Heart left ventricle (tissue), 16 donors: Measurements from ENCODE around the gene C11orf91. TPM values are rescaled to one million over a fixed set of nuclear protein-coding genes. Genes with fewer than 3 reads are reported as not detected.

ENCODE experiments used
- ATAC-seq, 4 donors: fragments of 200-7000 bp; cut with Tn5 transposase; one replicate each; pipeline ENCODE4 v1.9.1; 2020 to 2022; ENCODE audit warnings: moderate library complexity in 4 of 4, mild to moderate bottlenecking in 3 of 4, moderate number of reproducible peaks in 1 of 4
- DNase-seq, 5 donors: peaks; one replicate each; pipeline ENCODE4 v3.0.0-alpha.2; 2020
- H3K27ac ChIP-seq, 12 donors: fragments of 200-600 bp; sonication (generic) in 4 of 12; one replicate each; pipeline versions ENCODE4 v1.5.0 to v1.8.0; 2016 to 2022; ENCODE audit warnings: mild to moderate bottlenecking in 2 of 12
- H3K27me3 ChIP-seq, 9 donors: fragments of 200-600 bp; sonication (generic) in 2 of 9; one replicate each; pipeline versions ENCODE4 v1.5.1 to v1.8.0; 2016 to 2022; ENCODE audit warnings: mild to moderate bottlenecking in 3 of 9
- H3K36me3 ChIP-seq, 9 donors: fragments of 200-600 bp; sonication (generic) in 2 of 9; one replicate each; pipeline versions ENCODE4 v1.5.0 to v1.8.0; 2018 to 2022; ENCODE audit warnings: mild to moderate bottlenecking in 2 of 9
- H3K4me1 ChIP-seq, 12 donors: fragments of 200-600 bp; sonication (generic) in 4 of 12; one replicate each; pipeline versions ENCODE4 v1.5.0 to v1.8.0; 2016 to 2022; ENCODE audit warnings: mild to moderate bottlenecking in 3 of 12
- H3K4me3 ChIP-seq, 12 donors: fragments of 200-600 bp; sonication (generic) in 4 of 12; one replicate each; pipeline versions ENCODE4 v1.5.0 to v1.8.0; 2017 to 2022; ENCODE audit warnings: mild to moderate bottlenecking in 9 of 12, moderate library complexity in 4 of 12
- H3K9me3 ChIP-seq, 12 donors: fragments of 200-600 bp; sonication (generic) in 4 of 12; one replicate each; pipeline versions ENCODE4 v1.5.0 to v1.8.0; 2016 to 2022; ENCODE audit warnings: mild to moderate bottlenecking in 1 of 12
- POLR2A ChIP-seq, 2 donors: fragments of 450-650 bp; IDR thresholded peaks; one replicate each; pipeline ENCODE4 v1.6.1; 2017; ENCODE audit warnings: antibody characterized with exemption in 2 of 2, mild to moderate bottlenecking in 2 of 2, moderate library complexity in 2 of 2
- WGBS, 4 donors: extraction: QIAGEN DNeasy Blood & Tissue Kit in 2 of 4; methylation state at CpG; one replicate each; pipeline versions ENCODE4 v1.1.5 to v1.1.7; 2013 to 2018; 5-methylcytosine and 5-hydroxymethylcytosine counted together
- intact Hi-C, 10 donors: fragments of 100-400 bp; cut with DNase I; formaldehyde crosslinking; loops; one replicate each; pipeline versions ENCODE4 v1.11.1 to v1.14.2; 2022
- polyA plus RNA-seq, 2 donors: library from polyadenylated mRNA; stranded (reverse); fragments of 200-250 nt; gene quantifications; one replicate each; pipeline ENCODE4 v1.2.3, GENCODE V29; 2013
- total RNA-seq, 9 donors: library from RNA; depleted of rRNA in 2 of 9; stranded (reverse); fragments of >200 nt in 2 of 9; fragmentation: NEBNext Ultra II Directional in 3 of 9; extraction: Animal tissue kit (Norgen Biotek cat#: 25700) in 3 of 9; gene quantifications; one replicate each; pipeline versions ENCODE4 v1.1.0 to v1.2.4, GENCODE V29; 2016 to 2023
- TF ChIP-seq, protein P1 (sequence below), 12 donors: fragments of 200-600 bp; sonication (generic) in 4 of 12; IDR thresholded peaks; one replicate each; pipeline versions ENCODE4 v1.5.0 to v1.8.0; 2018 to 2022; ENCODE audit warnings: antibody characterized with exemption in 12 of 12, mild to moderate bottlenecking in 5 of 12
- donor health status: ischemic (EF 13 %, LVEDD 7.1; RV severe dilation, severe dysfunction).
- donor health status: healthy with polysubstance abuse.
- donor health status: DM: no; HTN: yes; CAD: no.
- donor health status: DM: no; HTN: no; CAD: no.
- donor health status: ischemic (EF 25% LVEDD 6.9; RV normal size, moderate dysfunction).
- donor health status: ischemic (EF 25% LVEDD 5.7; RV mildly dilated, moderate dysfunction).
- donor health status: healthy.
- donor health status: DM: yes; HTN: yes; CAD: no.
- donor health status: ischemic (EF 35%, LVEDD 5.7; RV mildly dilated, moderate dysfunction).
- donor health status: nonischemic (EF 11% LVEDD 7.7; RV severe dilation, severe dysfunction).
- donor health status: DM: yes; HTN: yes; CAD: no.
- donor health status: PGD.
- donor health status: ischemic (EF 29% LVEDD 5.4; RV normal size, mild dysfunction).
- donor health status: nonischemic (EF 23%, LVEDD 6.1; RV moderate dilation, normal function).

C11orf91 gene
- total and polyA plus RNA-seq, 11 donors = 0.56 to 1.00 (median 0.70) TPM; not detected in 7

DNA sequence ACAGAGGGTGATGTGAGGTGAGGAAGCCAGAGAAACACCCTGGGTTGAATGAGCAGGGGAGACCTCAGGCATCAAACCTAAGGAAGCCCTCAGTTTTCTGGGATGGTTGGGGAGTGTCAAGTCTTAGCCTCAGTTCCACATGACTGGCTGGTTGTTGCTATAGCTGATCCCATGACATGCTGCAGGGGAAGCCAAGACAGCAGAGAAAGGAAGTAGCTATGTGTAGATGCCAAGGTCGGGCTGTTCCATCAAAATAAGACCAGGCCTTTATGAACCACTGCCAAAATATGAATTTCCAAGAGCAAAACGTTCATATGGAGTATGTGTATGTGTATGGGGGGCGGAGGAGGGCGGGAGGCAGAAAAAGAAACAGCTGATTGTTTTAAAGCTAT lies 24.0 kb upstream of the C11orf91 start:
- peak overlapping the region; percentile 78 to 96 (median 91) for H3K27ac ChIP-seq
- peaks cover 40 to 89% (median 73%) of the 10 kb centered on the region in 12 donors for H3K4me1 ChIP-seq
- TF ChIP-seq POLR2A (IDR thresholded peaks at IDR 0.05) = peak in 1 of 2 donors; percentile 25
- TF ChIP-seq, protein P1, sequence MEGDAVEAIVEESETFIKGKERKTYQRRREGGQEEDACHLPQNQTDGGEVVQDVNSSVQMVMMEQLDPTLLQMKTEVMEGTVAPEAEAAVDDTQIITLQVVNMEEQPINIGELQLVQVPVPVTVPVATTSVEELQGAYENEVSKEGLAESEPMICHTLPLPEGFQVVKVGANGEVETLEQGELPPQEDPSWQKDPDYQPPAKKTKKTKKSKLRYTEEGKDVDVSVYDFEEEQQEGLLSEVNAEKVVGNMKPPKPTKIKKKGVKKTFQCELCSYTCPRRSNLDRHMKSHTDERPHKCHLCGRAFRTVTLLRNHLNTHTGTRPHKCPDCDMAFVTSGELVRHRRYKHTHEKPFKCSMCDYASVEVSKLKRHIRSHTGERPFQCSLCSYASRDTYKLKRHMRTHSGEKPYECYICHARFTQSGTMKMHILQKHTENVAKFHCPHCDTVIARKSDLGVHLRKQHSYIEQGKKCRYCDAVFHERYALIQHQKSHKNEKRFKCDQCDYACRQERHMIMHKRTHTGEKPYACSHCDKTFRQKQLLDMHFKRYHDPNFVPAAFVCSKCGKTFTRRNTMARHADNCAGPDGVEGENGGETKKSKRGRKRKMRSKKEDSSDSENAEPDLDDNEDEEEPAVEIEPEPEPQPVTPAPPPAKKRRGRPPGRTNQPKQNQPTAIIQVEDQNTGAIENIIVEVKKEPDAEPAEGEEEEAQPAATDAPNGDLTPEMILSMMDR (IDR thresholded peaks at IDR 0.05) = no peak
- no peaks in the 10 kb centered on the region for H3K9me3 ChIP-seq
- intact Hi-C loops = no loop called here
- H3K36me3 ChIP-seq = peaks cover 3 to 30% (median 24%) of the 10 kb centered on the region in 9 donors
- peak; percentile 47 to 75 (median 56) for ATAC-seq
- H3K4me3 ChIP-seq = no peak overlapping the region
- DNase-seq = peak in 2 of 5 donors; percentile 46
- no peaks in the 10 kb centered on the region for H3K27me3 ChIP-seq
- WGBS, 4 donors = 28 to 39% (median 34%) methylated on average over 4 of the region's 4 CpGs

GRCh38 chr11:33723238-33723881 lies 22.7 kb upstream of the C11orf91 start:
- 40 to 53% (median 43%) methylated on average over 6 of the region's 6 CpGs for WGBS, 4 donors

DNA sequence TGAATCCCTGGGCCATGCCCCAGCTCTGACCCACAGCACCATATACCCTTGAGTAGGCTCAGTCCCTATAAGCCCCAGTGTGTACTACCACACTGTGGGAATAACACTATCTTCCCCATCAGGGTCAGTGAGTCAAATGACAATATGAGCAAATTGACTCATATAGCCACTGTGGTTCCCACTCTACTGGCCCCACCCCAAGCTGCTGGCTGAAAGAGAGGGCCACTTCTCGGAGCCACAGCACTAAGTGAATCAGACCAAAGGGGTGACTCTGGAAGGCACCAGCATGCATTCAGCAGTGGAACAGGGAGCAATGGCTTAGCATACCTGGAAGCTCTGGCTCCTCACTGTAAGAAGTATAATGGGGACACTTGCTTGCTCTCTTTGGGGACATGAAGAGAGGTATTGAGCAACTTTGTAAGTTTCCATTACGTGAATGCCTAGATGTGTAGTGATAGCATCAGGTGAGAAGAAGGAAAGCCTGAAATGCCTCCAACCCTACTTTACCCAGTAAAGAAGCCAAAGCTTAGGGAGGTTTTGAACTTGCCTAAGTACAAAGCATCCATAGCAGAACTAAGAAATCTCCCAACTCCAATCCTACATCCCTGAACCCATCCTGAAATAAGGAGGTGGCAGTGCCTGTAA lies 22.1 kb upstream of the C11orf91 start:
- TF ChIP-seq POLR2A (IDR thresholded peaks at IDR 0.05) = no peak
- TF ChIP-seq, protein P1 (IDR thresholded peaks at IDR 0.05) = no peak
- H3K27me3 ChIP-seq = no peaks in the 10 kb centered on the region
- H3K9me3 ChIP-seq = no peaks in the 10 kb centered on the region
- peak overlapping the region; percentile 78 to 96 (median 91) for H3K27ac ChIP-seq
- peak in 3 of 4 donors; percentile 1 to 30 (median 26) for ATAC-seq
- intact Hi-C loops = loop anchor here in 2 of 10 donors (1.0 to 2.0 kb wide), 2 partner anchors 13 to 20 kb away; no protein-coding TSS in a partner anchor
- peak in 1 of 5 donors; percentile 61 for DNase-seq
- peak overlapping the region in 1 of 12 donors; percentile 7 for H3K4me3 ChIP-seq
- H3K36me3 ChIP-seq = peaks cover 3 to 47% (median 43%) of the 10 kb centered on the region in 9 donors
- peaks cover 40 to 95% (median 70%) of the 10 kb centered on the region in 12 donors for H3K4me1 ChIP-seq
- WGBS, 4 donors = 65 to 75% (median 69%) methylated on average over 2 of the region's 2 CpGs

More at GRCh38 chr11:33723238-33723881, 22.7 kb upstream of the C11orf91 start:
- no peak for TF ChIP-seq POLR2A (IDR thresholded peaks at IDR 0.05)
- TF ChIP-seq, protein P1 (IDR thresholded peaks at IDR 0.05) = no peak
- Histone ChIP-seq H3K9me3 (no peaks in the 10 kb centered on the region), H3K4me3 (peak overlapping the region in 1 of 12 donors; percentile 1), H3K4me1 (peaks cover 40 to 92% (median 71%) of the 10 kb centered on the region in 12 donors), H3K27ac (peak overlapping the region; percentile 78 to 96 (median 91)), H3K27me3 (no peaks in the 10 kb centered on the region), H3K36me3 (peaks cover 3 to 41% (median 37%) of the 10 kb centered on the region in 9 donors)
- intact Hi-C loops = loop anchor here in 2 of 10 donors (1.0 to 2.0 kb wide), 2 partner anchors 12 to 21 kb away; no protein-coding TSS in a partner anchor
- ATAC-seq = peak; percentile 49 to 84 (median 76)
- DNase-seq = peak in 4 of 5 donors; percentile 46 to 76 (median 67)

DNA sequence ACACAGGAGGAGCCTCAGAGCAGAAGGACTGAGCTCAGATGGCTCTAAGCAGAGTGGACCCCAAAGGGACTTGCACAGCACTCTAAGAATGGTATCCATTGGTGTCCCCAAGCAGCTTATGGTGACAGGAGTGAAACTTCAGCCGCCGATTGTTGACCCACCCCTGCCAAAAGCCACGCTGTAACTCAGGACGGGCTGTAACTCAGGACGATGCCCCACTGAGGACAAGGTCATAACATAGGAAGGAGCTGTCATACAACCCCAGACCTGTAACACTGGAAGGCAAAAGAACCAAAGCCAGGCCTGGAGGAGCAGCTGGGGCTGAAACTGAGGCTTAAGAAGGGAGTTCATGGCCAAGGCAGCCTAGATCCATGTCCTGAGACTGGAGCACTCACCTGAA lies 21.4 kb upstream of the C11orf91 start:
- WGBS, 4 donors = 27 to 68% (median 35%) methylated on average over 5 of the region's 5 CpGs
- H3K4me3 ChIP-seq = no peak overlapping the region
- H3K27me3 ChIP-seq = no peaks in the 10 kb centered on the region
- peaks cover 40 to 97% (median 71%) of the 10 kb centered on the region in 12 donors for H3K4me1 ChIP-seq
- peaks cover 3 to 55% (median 51%) of the 10 kb centered on the region in 9 donors for H3K36me3 ChIP-seq
- TF ChIP-seq, protein P1 (IDR thresholded peaks at IDR 0.05) = no peak
- no peak for TF ChIP-seq POLR2A (IDR thresholded peaks at IDR 0.05)
- intact Hi-C loops = loop anchor here in 1 of 10 donors (2.0 kb wide), 1 partner anchor 19 kb away; no protein-coding TSS in a partner anchor
- ATAC-seq (peak in 2 of 4 donors; percentile 9 to 40), DNase-seq (no peak)
- H3K9me3 ChIP-seq = no peaks in the 10 kb centered on the region
- H3K27ac ChIP-seq = peak overlapping the region; percentile 78 to 96 (median 91)
